Stimulated activated CD4-positive, alpha-beta T cell treated with anti-CD3 and anti-CD28 coated beads, Interleukin-2, amount 100 ng/mL, for 24 hours (primary cell): Measurements from ENCODE around the gene PC.
A peak's percentile ranks its signal among the peaks of the same experiment; 100 is the strongest.

Experiments
- DNase-seq, 2 donors: peaks; one replicate each; pipeline ENCODE4 v3.0.0-alpha.2; 2020

The PC gene

GRCh38 chr11:66951135-66951534, 7.0 kb downstream of the PC start:
- no peak for DNase-seq

- peak in 1 of 2 donors; percentile 43 for DNase-seq
These were observed 8.1 kb downstream of the PC start for GRCh38 chr11:66950112-66950535.

- DNase-seq = no peak
These were observed 19.5 kb downstream of the PC start for GRCh38 chr11:66938582-66939135.

GRCh38 chr11:66937193-66937733, 20.9 kb downstream of the PC start:
- no peak for DNase-seq

- no peak for DNase-seq
These were observed 21.9 kb downstream of the PC start for GRCh38 chr11:66936311-66936711.

- DNase-seq = no peak
These were observed 23.0 kb downstream of the PC start for GRCh38 chr11:66934950-66935779.

GRCh38 chr11:66933531-66933930, 24.7 kb downstream of the PC start:
- no peak for DNase-seq

GRCh38 chr11:66932543-66932942, 25.6 kb downstream of the PC start:
- no peak for DNase-seq

GRCh38 chr11:66929753-66930152, 28.4 kb downstream of the PC start:
- no peak for DNase-seq

- no peak for DNase-seq
These were observed 33.9 kb downstream of the PC start for GRCh38 chr11:66924272-66924671.

GRCh38 chr11:66922551-66922950, 35.6 kb downstream of the PC start:
- no peak for DNase-seq

- DNase-seq = no peak
These were observed 37.0 kb downstream of the PC start for GRCh38 chr11:66920978-66921784.

GRCh38 chr11:66919923-66920322, 38.3 kb downstream of the PC start:
- DNase-seq = no peak

- no peak for DNase-seq
These were observed 39.4 kb downstream of the PC start for GRCh38 chr11:66918741-66919140.

GRCh38 chr11:66915866-66916265, 42.3 kb downstream of the PC start:
- DNase-seq = no peak

- no peak for DNase-seq
These were observed 42.9 kb downstream of the PC start for GRCh38 chr11:66915046-66915832.

GRCh38 chr11:66914505-66914904, 43.7 kb downstream of the PC start:
- no peak for DNase-seq

GRCh38 chr11:66912911-66913310, 45.3 kb downstream of the PC start:
- DNase-seq = no peak

GRCh38 chr11:66912361-66912760, 45.8 kb downstream of the PC start:
- DNase-seq = no peak

- DNase-seq = no peak
These were observed 47.5 kb downstream of the PC start for GRCh38 chr11:66910669-66911068.

GRCh38 chr11:66910016-66910415, 48.2 kb downstream of the PC start:
- DNase-seq = no peak

GRCh38 chr11:66909181-66909580, 49.0 kb downstream of the PC start:
- DNase-seq = no peak
